DMS 273 (cell line): Measurements from ENCODE around the gene BTBD7.
A peak's percentile ranks its signal among the peaks of the same experiment; 100 is the strongest.
"Not testable (repeated sequence)": the region's sequence is repeated elsewhere in the genome, so short reads cannot be mapped to it uniquely, and the experiment has no call there.

Source experiments
- DNase-seq: peaks from one replicate; lab custom pipeline; 2025; ENCODE audit not compliant: unreplicated experiment; lab: John Stamatoyannopoulos, UW

BTBD7 gene

DNA sequence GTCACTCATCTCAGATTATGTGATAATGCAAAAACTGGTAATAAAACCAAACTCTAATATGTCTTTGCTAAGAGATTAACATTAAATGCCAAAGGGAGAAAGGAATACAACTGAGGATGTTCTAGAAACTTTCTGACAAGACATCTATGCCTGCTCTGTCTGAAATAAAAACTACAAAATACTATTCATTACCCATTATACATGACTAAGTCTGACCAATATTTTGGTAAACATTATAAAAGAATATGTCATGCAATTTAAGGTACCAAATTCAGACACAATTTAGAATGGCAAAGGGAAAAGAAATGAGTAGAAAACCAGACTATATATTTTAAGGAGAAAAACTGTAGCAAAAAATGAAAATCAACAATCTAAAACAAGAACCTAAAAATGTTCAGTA is 86.3 kb downstream of the BTBD7 start:
- no peak for DNase-seq

DNA sequence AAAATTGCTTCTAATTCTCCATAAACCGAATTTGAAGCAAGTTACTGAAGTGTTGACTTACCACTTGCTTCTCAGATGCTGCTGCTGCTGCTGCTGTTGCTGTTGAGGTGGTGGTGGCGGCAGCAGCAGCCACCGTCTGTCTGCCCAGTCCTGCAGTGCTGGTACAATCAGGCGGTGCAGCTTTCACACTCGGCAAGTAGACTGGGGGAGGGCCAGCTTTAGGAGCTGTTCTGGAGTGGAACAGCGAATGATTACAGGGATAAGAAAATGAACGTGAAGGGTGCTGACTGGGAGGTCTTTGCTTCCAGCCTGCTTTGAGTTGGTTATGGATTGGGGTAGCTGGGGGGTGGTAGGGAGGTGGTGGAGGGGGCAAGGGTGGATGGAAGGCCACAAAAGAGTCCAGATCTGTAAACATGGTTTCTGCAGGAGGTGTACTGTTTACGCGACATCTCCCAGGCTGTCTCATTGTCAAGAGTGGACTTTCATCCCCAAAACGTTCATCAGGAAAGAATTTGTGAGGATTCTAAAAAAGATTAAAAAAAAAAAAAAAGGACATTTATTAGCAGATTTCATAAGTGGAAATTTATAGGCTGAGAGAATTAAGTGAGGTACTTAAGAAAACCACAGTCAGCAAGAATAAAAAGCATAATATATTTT is 86.9 kb downstream of the BTBD7 start:
- DNase-seq: no peak

GRCh38 chr14:93240678-93241000 is 92.2 kb downstream of the BTBD7 start:
- no peak for DNase-seq

- DNase-seq: no peak
These were observed 92.8 kb downstream of the BTBD7 start for GRCh38 chr14:93239869-93240677.

GRCh38 chr14:93234798-93235197 is 98.0 kb downstream of the BTBD7 start:
- DNase-seq: peak; percentile 26

DNA sequence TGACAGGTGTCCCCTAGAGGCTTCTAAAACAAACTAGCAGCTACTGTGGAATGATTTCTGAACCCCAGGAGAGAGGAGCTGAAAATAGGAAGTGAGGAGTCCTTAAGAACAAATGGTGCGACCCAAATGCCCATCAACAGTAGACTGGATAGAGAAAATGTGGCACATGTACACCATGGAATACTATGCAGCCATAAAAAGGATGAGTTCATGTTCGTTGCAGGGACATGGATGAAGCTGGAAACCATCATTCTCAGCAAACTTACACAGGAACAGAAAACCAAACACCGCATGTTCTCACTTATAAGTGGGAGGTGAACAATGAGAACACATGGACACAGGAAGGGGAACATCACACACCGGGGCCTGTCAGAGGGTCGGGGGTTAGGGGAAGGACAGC is 99.8 kb downstream of the BTBD7 start:
- not testable (repeated sequence) for DNase-seq

DNA sequence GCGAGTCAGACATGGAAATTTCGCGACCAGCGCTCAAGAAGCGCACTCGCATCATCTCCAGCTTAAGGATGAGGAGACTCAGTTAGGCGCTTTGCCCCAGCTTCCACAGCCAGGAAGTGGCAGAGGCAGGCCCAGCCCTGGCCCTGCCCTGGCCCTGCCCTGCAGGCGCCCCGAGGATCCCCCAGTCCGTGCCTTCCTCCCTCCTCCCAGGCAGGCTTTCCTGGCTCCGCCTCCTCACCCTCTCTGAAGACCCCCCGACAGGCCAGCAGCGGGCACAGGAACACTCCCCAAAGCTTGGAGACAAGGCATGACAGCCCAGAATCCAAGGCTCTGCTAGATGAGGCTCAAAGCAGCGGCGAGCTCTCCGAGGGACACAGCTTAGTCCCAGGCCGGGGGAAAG is 100.7 kb downstream of the BTBD7 start:
- DNase-seq: no peak

- DNase-seq: no peak
These were observed 101.5 kb downstream of the BTBD7 start for GRCh38 chr14:93231129-93231979.

GRCh38 chr14:93230539-93230938 is 102.3 kb downstream of the BTBD7 start:
- DNase-seq: no peak

DNA sequence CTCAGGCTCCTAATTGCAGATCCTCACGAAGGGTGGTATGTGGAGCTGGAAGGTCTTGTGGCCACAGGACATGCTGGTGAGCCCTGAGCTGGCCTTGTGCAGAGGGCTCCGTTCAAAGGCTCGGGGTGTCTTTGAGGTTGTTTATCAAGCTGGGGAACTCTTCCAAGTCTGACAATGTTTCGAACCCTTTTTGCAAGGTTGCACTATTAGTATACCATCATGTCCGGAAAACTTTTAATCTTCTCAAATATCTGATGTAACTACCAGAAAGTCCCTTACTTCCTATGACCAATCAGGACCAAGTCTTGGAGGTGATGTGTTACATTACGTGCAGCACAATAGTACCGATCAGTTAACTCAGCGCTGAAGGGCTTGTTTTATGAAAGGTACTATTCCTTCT is 104.3 kb downstream of the BTBD7 start:
- no peak for DNase-seq

- DNase-seq: no peak
These were observed 109.3 kb downstream of the BTBD7 start for GRCh38 chr14:93223565-93223964.

DNA sequence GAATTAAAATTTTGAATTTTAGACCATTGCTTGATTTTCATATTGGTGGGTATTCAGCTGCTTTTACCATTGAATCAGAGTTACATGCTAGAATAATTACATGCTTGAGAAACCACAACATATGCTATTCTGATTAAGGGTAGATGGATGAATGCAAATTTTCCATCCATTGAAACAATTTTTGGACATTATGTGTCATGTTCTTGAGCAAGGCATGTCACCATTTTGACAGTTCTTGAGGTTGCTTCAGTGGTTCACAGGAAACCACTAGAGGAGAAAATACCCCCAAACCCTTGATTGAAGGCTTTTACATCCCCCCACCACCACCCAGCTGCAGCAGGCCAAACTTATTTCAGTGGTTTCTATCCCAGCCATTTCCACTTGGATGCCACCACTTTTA is 112.3 kb downstream of the BTBD7 start:
- DNase-seq: no peak

DNA sequence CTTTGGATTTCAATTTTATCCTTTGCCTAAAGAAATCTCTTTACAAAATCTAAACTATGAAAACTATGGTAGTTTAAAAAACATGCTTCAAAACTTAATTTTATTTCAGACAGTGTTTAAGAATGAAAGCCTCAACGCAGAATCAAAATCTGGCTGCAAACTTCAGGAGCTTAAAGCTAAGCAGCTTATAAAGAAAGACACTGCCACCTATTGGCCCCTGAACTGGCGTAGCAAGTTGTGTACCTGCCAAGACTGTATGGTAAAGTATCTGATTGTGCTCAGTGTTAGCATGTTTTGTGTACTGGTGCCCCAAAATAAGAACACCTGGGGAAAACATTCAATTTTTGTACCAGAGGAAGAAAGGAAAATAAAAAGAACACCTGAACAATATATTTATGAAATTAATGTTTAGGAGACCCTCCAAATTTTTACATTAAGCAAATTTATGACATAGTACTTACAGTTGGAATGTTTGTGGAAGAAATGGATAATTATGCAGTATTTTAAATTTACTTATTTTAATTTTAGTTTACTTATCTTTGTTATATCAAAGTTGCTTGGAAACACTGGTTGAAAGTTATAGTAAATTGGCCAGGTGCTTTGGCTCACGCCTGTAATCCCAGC is 113.6 kb downstream of the BTBD7 start:
- peak; percentile 76 for DNase-seq

DNA sequence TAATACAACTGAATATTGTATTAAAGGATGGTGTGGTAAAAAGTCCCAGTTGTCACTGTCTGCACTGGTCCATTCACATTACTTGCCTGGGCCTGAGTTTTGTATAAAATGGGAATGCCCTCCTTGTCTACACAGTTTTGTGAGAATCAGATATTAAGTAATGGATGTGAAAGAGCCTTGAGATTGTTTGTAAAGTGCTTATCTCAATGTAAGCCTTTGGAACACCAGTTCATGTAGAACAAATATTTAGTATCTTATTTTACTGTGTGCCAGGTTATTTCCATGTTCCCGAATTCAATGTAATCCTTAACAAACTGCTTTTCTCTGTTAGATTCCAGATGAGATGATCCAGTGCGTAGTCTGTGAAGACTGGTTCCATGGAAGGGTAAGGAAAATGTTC is 118.2 kb downstream of the BTBD7 start:
- DNase-seq: no peak

- DNase-seq: no peak
These were observed 120.4 kb downstream of the BTBD7 start for GRCh38 chr14:93212432-93212831.

DNA sequence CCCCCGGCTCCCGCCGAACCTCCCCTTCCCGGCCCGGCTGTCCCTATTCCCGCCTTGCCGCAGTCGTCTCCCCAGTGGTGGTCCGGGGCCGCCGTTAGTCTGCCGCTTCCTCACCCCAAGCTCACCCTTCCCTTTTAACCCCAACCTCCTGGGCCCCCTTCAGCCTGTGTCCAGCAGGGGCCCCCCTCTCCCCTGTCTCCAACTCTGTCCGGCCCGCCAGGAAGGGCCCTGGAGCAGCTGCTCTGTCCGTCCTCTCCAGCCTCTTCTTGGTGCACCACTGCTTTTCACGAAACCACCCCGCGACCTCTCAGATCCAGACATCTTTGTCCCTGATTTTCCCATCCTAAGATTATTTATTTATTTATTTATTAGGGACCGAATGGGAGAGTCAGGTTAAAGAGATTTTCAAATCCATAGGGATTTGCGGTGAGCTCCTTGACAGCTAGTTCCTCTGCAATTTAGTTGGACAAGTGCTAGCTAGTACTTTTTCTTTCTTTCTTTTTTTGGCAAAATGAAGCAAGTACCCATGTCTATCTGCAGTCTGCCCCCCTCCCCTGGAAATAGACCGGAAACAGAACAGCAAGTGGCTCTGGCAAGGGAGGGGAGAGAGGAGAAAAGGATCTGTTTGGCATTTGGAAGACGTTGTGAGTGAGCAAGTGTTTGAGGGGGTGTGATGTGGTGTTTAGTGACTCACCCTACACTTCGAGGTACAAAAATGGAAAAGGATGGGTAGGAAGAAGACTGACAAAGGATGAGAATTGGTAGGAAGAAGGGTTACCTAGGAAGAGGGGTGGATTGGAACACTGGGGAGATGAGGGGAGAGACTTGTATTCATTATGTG is 125.1 kb downstream of the BTBD7 start:
- peak; percentile 58 for DNase-seq

GRCh38 chr14:93206793-93207467 is 125.9 kb downstream of the BTBD7 start, which contains the start of the genes GON7 and UBR7:
GON7 (minus strand) TSS chr14:93207065; CDS start chr14:93207037, 28 bp downstream.
UBR7 (plus strand) TSS chr14:93207256; CDS start chr14:93207292, 36 bp downstream.
- DNase-seq: peak; percentile 99

DNA sequence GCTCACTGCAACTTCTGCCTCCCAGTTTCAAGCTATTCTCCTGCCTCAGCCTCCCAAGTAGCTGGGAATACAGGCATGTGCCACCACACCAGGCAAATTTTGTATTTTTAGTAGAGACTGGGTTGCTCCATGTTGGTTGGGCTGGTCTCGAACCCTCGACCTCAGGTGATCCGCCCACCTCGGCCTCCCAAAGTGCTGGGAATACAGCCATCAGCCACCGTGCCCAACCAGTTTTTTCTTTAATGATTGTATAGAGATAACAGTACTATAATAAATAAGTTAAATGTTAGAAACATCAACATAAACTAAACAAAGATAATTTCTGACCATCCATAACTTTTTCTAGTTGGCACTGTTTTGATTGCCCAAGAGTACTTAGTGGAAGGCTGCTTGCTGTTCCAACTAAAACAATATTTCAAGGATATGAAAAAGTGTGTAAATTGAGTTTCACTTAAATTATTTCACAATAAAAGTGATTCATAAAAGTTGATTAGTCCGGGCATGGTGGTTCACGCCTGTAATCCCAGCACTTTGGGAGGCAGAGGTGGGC is 131.6 kb downstream of the BTBD7 start:
- DNase-seq: no peak

DNA sequence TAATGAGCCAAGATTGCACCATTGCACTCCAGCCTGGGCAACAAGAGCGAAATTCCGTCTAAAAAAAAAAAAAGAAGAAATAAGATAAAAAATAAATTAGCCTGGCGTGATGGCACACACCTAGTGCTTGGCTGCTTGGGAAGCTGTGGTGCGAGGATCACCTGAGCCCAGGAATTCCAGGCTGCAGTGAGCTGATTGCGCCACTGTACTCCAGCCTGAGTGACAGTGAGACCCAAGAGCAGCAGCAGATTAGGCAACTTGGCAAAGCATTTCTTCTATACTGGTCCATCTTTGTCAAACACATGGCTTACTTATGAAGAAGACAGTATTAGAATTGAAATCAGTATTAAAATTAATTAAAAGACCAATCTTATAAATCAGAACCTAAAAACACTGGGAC is 132.3 kb downstream of the BTBD7 start:
- DNase-seq: no peak
